ENCODE data around the gene ZBTB20.

GRCh38 chr3:114508976-114509375, 638.1 kb downstream of the ZBTB20 start:
- no peak for TF ChIP-seq CTCF (conservative IDR thresholded peaks at IDR 0.05 in 1 of 2, IDR thresholded peaks at IDR 0.05 in 1 of 2; ENCODE audit: low read depth in 1 of 2, low read length in 2 of 2)
- TF ChIP-seq EZH2 (IDR thresholded peaks at IDR 0.05; ENCODE audit: low read length, missing control alignments) = no peak
